Measurements from ENCODE around the gene MED17.

MED17 gene

GRCh38 chr11:93817426-93818348 is 33.6 kb downstream of the MED17 start:
- DNase-seq: no peak

DNA sequence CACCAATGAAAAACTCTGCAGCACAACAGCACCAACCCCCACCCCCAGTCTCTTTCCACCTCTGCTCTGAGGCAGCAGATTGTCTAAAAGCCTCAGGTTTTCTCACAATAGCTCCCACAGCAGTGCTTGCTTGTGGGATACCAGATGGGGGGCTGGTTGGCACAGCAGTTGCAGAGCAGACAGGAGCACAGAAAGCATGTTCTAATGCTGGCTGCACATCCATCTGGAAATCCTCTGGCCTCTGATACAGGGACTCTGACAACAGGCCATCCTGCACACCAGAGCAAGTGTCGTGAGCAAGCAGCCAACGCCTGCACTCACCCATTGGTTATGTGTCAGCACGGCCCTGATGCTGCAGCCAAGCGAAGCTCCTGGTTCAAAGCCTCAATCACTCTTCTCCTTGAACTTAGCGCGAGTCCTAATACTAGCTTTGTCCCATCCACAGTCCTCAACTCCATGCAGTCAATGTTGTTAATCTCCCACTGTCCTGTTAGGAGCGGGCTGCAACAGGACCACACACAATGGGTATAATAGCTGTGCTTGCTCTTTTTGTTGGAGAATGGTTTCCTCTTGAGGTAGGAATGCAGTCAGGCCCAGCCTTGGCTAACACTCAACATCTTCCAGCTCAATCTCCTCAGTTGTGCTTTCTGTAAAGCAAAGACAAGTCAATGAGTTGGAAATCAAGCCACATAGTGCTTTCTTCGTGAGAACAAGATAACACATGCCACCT is 36.0 kb downstream of the MED17 start:
- DNase-seq: no peak

DNA sequence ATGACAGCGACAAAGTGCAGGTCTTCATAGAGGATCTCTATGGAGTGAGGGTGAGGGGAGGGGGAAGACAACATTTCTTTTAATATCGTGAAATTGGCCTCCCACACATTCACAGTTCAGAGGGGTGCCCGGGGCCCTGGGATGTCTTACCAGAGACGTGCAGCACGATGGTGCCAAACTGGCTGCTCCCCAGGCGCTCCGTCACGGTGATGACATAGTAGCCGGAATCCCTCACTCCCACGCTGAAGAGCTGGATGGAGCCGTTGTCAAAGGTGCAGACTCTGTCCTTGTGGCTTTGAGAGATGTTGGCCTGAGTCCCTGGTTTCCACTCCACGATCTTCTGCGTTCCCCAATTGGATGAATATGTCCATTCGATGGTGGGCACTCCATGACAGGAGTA is 36.8 kb downstream of the MED17 start:
- DNase-seq: no peak

DNA sequence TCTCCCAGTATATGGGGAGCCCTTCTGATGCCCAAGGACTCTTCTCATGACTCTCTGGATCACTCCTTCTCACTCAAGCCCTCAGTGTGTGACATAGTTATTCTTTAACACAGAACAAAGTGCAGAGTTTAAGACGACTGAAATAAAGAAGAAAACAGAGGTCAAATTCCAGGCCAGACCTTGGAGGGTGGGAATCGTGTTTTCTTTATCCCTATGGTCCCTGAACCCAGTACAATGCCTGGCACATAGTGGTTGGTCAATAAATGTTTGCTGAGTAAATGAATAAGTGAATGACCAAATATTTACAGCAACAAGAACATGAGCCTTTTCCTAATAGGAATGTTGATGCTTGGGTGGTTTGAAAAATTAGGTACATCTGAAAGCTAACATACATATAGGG is 37.5 kb downstream of the MED17 start:
- no peak for DNase-seq

DNA sequence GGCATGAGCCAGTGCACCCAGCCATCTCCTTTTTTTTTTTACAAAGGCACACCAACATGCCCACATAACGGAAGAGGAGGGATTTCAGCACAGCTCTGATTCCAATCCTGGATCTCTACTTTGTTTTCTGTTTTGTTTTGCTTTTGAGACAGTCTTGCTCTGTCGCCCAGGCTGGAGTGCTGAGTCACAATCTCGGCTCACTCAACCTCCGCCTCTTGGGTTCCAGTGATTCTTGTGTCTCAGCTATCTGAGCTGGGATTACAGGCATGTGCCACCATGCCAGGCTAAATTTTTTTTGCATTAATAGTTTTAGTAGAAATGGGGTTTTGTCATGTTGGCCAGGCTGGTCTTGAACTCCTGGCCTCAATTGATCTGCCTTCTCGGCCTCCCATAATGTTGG is 38.3 kb downstream of the MED17 start:
- DNase-seq: no peak

DNA sequence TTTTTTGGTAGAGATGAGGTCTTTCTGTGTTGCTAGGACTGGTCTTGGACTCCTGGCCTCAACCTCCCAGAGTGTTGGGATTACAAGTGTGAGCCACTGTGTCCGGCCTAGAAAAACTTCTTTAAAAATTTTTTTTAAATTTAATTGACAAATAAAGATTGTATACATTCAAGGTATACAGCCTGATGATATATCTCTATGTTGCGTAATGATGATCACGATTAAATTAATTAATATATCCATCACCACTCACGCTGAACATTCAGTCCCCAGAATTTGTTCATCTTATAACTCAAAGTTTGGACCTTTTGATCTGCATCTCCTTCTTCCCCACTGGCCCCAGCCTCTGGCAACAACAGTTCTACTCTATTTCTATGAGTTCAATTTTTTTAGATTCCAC is 39.1 kb downstream of the MED17 start:
- DNase-seq: no peak

DNA sequence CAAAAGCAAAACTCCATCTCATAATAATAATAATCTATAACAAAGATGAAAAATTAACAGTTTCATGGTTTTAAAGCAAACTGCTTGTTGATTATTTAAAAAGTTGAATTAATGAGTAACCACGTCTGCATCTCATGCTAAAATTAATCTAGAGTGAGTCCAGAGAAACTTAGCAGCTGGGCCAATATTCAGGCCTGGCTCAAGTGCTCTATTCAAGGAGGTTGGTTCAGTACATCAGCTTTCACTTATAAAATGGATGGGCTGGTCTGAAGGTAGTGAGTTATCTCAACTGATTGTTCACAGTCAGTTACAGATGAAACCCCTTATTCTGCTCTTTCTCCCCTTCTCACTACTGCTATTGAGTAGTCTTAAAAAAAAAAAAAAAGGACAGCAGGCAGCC is 43.3 kb downstream of the MED17 start:
- DNase-seq: no peak

GRCh38 chr11:93829598-93829997 is 45.5 kb downstream of the MED17 start:
- DNase-seq: no peak

DNA sequence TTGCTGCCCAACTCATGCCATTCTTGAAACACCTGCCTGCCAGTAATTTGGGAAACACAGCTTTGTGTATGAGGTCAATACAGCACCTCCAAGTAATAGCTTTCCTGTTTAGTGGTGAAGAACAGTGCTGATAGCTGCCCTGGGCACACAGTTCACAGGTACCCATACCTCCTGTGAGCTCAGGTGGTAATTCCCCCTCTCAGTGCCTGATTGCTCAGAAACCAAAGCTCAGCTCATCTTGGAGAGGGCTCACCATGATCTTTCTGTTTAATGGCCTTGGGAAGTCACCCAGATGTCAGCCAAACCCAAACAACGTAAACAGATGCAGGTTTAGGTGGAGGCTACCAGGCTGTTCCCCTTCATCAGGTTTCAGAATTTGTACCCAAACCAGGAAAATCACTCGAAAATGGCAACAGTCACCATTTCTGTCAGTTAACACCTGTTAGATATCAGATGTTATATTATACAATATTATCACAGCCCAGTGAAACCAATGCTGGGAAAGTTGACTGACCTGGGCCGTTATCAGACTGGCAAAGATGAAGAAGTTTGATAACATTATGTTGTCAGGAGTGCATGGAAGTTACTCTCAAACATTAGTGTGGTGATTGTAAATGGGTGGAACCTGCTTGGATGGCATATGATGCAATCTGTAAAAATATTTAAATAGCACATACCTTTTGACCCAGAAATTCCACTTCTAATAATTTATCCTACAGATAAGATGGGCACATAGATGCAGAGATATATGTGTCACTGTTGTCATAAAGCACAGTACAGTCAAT is 47.5 kb downstream of the MED17 start:
- DNase-seq: no peak

DNA sequence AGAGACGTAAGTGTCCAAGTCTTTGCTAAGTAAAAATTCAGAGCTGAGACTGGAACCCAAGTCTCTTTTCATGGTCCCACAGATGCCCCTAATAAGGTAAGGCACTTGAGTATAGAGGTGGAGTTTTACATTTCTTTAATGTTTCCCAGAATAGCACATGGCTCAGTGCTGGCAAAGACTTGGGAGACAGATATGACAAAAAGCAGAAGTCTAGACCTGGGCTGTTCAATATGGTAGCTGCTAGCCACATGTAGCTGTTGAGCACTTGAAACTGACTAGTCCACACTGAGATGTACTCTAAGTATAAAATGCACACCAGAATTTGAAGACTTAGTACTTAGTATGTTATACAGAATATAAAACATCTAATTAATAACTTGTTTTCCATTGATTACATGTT is 48.7 kb downstream of the MED17 start:
- no peak for DNase-seq

GRCh38 chr11:93838967-93839366 is 54.9 kb downstream of the MED17 start:
- DNase-seq: no peak

GRCh38 chr11:93840180-93840579 is 56.1 kb downstream of the MED17 start:
- DNase-seq: no peak

DNA sequence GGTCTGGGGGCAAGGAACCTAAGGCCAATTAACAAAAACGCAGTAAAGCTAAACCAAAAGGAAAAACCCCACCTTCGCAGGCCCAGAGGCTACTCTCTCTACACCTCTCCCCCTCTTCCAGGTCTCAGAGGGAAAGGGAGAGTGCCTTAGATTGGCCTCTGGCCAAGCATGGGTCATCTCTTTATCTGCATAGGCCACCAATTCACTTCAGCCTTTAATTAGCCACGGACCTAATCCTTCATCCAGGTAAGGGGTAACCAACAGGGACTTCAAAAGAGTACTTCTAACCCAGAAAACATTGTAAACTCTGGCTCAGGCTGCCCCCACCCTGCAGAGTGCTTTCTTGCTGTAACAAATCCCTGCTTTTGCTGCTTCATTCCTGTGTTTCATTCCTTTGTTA is 56.9 kb downstream of the MED17 start:
- no peak for DNase-seq

DNA sequence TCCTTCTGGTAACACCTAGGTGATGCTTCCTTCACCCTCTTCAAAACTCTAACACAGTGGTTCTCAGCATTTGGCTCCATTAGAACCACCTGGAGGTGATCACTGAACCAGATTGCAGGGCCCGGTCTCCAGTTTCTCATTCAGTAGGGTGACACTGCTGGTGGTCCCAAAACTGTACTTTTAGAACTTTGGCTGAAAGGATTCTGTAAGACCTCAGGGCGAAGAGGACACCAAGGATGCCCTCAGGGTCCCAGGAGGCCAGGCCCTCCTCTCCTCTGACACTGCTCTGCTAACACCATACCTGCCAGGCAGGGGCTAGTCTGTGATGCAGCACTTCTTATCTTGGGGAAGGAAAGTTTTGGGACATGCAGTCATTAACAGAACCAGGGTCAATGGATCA is 57.4 kb downstream of the MED17 start:
- DNase-seq: no peak

DNA sequence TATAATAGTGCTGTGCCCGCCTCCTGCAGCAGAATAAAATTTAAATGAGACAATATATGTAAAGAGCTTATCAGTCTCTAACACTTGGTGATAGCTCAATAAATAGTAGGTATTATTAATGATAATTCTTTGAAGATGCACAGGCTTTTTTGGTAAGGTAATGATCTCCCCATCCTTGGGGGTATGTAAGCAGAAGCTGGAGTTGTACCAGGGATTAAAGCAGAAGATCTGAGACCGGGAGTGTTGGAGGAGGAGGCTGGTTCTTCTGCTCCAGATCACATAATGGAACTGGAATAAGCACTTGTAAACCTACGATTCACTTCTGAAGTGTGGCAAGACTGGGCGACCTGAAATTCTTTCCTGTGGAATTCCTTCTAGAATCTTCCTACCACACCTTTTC is 58.0 kb downstream of the MED17 start:
- DNase-seq: no peak

- no peak for DNase-seq
Observed at GRCh38 chr11:93842461-93842860, 58.4 kb downstream of the MED17 start.

DNA sequence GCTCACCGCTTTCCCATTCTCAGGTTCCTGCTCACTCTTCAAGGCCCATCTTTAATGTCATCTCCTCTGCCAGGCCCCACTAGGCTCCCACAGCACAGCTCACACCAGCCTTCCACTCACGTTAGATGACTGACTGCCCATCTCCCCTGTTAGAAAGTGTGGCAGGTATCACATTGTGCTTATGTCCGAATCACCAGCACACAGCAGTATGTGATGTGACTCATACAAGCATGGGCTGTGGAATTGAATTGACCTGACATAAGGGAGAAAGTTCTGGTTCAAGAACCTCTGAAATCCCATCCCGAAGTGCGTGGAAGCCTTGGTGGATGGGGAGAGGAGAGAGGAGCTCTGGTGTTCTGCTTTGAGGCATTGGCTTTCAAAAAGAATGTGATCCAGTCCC is 59.8 kb downstream of the MED17 start:
- no peak for DNase-seq

- DNase-seq: no peak
Observed at GRCh38 chr11:93844568-93844967, 60.5 kb downstream of the MED17 start.

DNA sequence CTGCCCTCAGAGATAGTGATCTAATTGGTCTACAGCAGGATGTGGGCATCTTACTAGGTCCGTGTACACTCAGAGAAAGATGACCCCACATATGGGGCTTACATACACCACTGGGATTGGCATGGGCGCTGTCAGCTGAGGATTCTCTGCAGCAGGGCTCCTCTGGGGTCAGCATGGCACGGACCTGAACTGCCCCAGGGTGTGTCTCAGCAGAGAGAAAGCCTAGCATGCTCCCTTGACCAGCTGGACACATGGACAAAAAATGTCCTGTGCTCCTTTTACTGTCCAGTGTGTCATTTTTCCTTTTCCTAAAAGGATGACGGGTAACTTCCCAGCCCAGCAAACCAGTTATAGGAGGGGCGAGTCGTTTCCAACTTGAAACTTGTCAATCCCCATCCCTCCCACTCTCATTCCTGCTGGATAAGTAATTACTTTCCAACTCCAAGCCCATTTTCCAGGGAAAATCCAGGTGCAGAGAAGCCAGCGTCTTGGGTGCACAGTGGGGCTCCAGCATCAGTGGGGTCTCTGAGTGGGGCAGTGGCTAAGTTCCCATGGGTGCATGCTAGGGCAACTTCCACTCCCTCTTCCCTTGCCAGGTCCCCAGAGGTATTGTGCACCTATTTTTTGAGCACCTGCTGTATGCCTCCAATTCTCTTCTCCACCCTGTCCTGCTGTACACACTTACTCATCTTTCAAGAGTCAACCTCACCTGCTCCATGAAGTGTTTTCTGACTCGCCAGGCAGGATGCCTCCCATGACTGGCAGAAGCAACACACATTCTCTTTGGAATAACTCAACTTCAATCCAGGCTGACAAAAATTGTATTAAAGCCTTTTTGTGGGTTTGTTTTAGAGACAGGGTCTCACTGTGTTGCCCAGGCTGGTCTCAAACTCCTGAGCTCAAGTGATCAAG is 61.4 kb downstream of the MED17 start:
- no peak for DNase-seq

DNA sequence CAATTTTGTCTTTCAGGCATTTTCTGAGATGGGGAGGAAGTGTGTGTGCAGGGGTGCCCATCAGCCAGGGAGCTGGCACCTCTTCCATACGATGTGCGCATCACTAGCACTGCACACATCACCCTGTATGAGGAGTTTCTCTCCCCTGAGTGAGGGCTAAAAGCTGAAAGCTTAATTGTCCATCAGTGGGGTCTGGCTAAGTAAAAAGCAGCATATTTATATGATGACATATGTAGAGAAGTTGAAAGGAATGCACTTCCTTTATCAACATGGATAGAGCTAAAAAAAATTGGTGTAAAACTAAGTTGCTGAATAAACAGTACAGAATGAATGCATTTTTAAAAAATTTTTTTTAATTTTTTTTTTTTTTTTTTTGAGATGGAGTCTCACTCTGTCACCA is 62.3 kb downstream of the MED17 start:
- DNase-seq: no peak

GRCh38 chr11:93849201-93849600 is 65.1 kb downstream of the MED17 start:
- DNase-seq: no peak
